ENCODE results near the gene BTNL2.
"Not testable (repeated sequence)": the region's sequence is repeated elsewhere in the genome, so short reads cannot be mapped to it uniquely, and the experiment has no call there.

The BTNL2 gene, protein sequence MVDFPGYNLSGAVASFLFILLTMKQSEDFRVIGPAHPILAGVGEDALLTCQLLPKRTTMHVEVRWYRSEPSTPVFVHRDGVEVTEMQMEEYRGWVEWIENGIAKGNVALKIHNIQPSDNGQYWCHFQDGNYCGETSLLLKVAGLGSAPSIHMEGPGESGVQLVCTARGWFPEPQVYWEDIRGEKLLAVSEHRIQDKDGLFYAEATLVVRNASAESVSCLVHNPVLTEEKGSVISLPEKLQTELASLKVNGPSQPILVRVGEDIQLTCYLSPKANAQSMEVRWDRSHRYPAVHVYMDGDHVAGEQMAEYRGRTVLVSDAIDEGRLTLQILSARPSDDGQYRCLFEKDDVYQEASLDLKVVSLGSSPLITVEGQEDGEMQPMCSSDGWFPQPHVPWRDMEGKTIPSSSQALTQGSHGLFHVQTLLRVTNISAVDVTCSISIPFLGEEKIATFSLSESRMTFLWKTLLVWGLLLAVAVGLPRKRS

GRCh38 chr6:32406857-32407256 lies at the start of gene BTNL2:
TSS of gene BTNL2 (minus strand) at chr6:32407181. CDS start at chr6:32407123, 58 bp downstream.
- no peak within 1 kb of the TSS for H3K4me3 ChIP-seq (ENCODE audit: low read length)
- no peak for TF ChIP-seq ZNF274 (IDR thresholded peaks at IDR 0.05; ENCODE audit: low read depth, low read length)

- no peak for TF ChIP-seq ZNF274 (IDR thresholded peaks at IDR 0.05; ENCODE audit: low read depth, low read length)
- no peak overlapping the region for H3K4me3 ChIP-seq (ENCODE audit: low read length)
These were observed 42.2 kb upstream of the BTNL2 start for GRCh38 chr6:32449088-32449736.

- no peak overlapping the region for H3K4me3 ChIP-seq (ENCODE audit: low read length)
- TF ChIP-seq ZNF274 (IDR thresholded peaks at IDR 0.05; ENCODE audit: low read depth, low read length): no peak
These were observed 41.0 kb upstream of the BTNL2 start for GRCh38 chr6:32447932-32448331.

DNA sequence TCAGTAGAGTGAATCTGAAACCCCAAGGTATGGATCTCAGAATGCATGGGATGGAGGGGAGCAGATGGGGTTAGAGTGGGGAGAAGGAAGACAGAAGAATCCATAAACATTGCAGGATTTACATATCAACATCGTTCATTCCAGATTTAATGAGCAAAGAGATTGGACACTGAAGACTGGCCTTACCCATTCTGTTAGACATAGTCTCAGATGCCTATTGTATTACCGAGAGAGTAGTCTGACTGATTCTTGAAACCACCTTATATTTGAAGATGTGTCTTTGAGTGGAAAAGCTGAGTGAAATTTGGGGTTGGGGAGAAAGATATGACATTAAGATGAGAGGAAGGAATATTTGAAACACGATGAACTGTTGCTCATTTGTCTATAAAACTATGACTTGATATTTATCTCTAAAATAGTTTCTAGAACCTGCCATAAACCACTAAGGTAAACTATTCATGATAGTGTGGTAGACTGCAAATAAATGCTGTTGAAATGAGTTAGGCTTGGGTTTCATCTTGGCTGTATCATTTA lies 38.4 kb upstream of the BTNL2 start:
- H3K4me3 ChIP-seq (ENCODE audit: low read length): no peak overlapping the region
- no peak for TF ChIP-seq ZNF274 (IDR thresholded peaks at IDR 0.05; ENCODE audit: low read depth, low read length)

DNA sequence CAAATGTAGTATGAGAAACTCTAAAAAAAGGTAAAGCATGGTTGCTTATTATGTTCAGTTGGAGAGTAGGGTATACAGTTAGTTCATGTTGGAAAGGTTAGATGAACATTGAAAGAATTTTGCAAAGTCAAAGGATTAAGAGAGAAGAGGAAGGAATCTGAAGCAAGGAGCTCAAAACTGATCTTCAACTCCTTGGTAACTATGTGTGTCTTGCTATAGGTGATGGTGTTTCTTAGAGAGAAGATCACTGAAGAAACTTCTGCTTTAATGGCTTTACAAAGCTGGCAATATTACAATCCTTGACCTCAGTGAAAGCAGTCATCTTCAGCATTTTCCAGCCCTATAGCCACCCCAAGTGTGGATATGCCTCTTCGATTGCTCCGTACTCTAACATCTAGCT lies 37.5 kb upstream of the BTNL2 start:
- TF ChIP-seq ZNF274 (IDR thresholded peaks at IDR 0.05; ENCODE audit: low read depth, low read length): no peak
- H3K4me3 ChIP-seq (ENCODE audit: low read length): no peak overlapping the region

DNA sequence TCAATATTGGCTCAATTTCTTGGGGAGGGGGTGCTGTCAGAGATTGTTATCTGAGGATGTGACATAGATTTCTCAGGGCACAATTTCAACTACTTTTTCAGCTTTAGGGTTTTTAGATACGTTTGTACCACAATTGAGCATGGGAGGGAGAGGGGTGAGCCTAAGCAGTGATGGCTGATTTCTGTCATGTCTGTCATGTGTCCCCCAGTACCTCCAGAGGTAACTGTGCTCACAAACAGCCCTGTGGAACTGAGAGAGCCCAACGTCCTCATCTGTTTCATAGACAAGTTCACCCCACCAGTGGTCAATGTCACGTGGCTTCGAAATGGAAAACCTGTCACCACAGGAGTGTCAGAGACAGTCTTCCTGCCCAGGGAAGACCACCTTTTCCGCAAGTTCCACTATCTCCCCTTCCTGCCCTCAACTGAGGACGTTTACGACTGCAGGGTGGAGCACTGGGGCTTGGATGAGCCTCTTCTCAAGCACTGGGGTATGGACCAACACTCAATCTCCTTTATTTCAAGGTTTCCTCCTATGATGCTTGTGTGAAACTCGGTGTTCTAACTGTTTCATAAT lies 36.1 kb upstream of the BTNL2 start:
- H3K4me3 ChIP-seq (ENCODE audit: low read length): peak overlapping the region; percentile 100
- TF ChIP-seq ZNF274 (IDR thresholded peaks at IDR 0.05; ENCODE audit: low read depth, low read length): no peak

- H3K4me3 ChIP-seq (ENCODE audit: low read length): peak overlapping the region; percentile 100
- TF ChIP-seq ZNF274 (IDR thresholded peaks at IDR 0.05; ENCODE audit: low read depth, low read length): no peak
These were observed 35.3 kb upstream of the BTNL2 start for GRCh38 chr6:32442243-32442667.

- no peak for TF ChIP-seq ZNF274 (IDR thresholded peaks at IDR 0.05; ENCODE audit: low read depth, low read length)
- peak within 1 kb of the TSS; percentile 100 for H3K4me3 ChIP-seq (ENCODE audit: low read length)
These were observed 32.7 kb upstream of the BTNL2 start, which contains the start of gene HLA-DRA for GRCh38 chr6:32439602-32440214. TSS of gene HLA-DRA (plus strand) at chr6:32439887. CDS start at chr6:32439951, 64 bp downstream.

DNA sequence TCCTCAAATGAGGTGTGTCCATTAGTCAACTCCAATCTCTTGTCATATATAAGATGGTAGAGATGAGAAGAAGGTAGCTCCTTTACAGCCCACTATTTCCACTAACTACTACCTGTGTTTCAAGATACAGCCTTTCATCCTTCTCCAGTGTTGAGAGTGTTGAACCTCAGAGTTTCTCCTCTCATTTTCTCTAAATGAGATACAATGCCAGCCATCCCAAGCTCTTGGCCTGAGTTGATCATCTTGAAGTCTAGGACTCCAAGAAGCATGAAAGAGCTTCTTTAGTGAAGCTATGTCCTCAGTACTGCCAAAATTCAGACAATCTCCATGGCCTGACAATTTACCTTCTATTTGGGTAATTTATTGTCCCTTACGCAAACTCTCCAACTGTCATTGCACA lies 32.2 kb upstream of the BTNL2 start:
- TF ChIP-seq ZNF274 (IDR thresholded peaks at IDR 0.05; ENCODE audit: low read depth, low read length): no peak
- peak overlapping the region; percentile 52 for H3K4me3 ChIP-seq (ENCODE audit: low read length)

DNA sequence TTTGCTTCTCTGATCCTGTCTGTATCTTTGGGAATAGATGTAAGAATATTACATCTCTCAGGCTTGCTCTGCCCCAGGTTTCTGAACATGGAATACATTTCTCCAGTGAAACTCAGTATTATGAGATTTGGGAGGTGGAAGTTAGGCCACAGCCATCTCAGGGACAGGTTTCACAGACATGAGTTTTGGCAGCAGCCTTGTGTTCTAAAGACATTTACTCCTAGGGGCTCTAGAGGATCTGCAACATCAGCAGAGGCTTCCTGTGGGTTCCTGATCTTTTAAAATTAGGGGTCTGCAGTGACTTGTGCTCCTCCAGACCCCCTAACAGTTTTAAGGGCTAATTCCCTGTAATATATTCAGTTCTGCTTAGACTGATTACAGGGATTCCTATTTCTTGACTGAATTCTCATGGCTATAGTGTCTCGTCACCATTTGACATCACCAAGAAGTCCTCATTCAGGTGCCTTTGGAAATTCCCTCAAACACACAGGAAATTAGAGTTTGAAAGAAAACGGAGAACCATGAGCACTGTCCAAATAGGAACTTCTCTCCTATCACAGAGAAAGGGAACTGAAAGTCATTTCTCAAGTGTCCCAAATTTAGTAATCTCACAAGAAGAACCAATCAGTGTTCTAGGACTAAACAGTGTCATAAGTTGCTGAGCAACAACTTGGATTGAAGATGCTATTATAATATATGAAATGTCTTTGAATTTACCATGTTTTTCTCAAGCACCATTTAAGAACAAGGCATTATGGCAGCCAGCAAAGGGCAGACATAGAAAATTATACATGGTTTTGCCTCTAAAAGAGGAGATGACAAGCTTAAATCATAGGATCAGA lies 30.2 kb upstream of the BTNL2 start:
- H3K4me3 ChIP-seq (ENCODE audit: low read length): peak overlapping the region; percentile 26; the same call in 1 of the 2 replicates
- TF ChIP-seq ZNF274 (IDR thresholded peaks at IDR 0.05; ENCODE audit: low read depth, low read length): no peak

- no peak for TF ChIP-seq ZNF274 (IDR thresholded peaks at IDR 0.05; ENCODE audit: low read depth, low read length)
These were observed 29.2 kb upstream of the BTNL2 start for GRCh38 chr6:32436186-32436585.

GRCh38 chr6:32433950-32434349 lies 27.0 kb upstream of the BTNL2 start:
- not testable (repeated sequence) for H3K4me3 ChIP-seq (ENCODE audit: low read length)

More at GRCh38 chr6:32436186-32436585, 29.2 kb upstream of the BTNL2 start:
- no peak overlapping the region for H3K4me3 ChIP-seq (ENCODE audit: low read length)

DNA sequence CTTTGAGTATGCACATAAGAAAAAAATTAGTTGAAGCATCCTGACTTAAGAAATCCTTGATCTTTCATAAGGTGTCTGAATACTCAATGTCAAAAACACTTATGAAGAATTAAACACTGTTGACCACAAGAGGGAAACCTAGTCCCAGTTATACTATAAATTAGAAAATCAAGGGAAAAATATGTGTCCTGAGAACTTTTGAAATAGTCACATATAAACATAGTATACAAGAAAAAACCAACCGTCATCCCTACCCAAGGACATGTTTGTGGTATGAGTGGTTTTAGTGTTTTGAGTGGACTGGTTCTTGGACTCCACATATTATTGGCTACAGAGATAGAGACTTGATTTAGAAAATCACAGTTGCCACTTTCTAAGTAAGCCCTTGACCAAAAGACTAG lies 25.1 kb upstream of the BTNL2 start:
- no peak overlapping the region for H3K4me3 ChIP-seq (ENCODE audit: low read length)
- no peak for TF ChIP-seq ZNF274 (IDR thresholded peaks at IDR 0.05; ENCODE audit: low read depth, low read length)
